ENCODE measurements around the gene ARHGDIA. TPM values are rescaled to one million over a fixed set of nuclear protein-coding genes. Genes with fewer than 3 reads are reported as not detected.
A peak's percentile ranks its signal among the peaks of the same experiment; 100 is the strongest.

Gene ARHGDIA
- total and polyA plus RNA-seq, 4 donors, result 46.6 to 319 (median 238) TPM

GRCh38 chr17:81913394-81914102 is 42.4 kb upstream of the ARHGDIA start:
- Histone ChIP-seq H3K36me3 (ENCODE audit: control insufficient read depth, insufficient read depth, low read length) (peaks cover 53% of the 10 kb centered on the region), H3K4me3 (ENCODE audit: low read depth, low read length) (no peak overlapping the region), H3K9me3 (ENCODE audit: control insufficient read depth, insufficient read depth, low read length) (no peaks in the 10 kb centered on the region), H3K27ac (ENCODE audit: low read depth, low read length) (no peak overlapping the region), H3K27me3 (ENCODE audit: control insufficient read depth, insufficient read depth, low read length) (no peaks in the 10 kb centered on the region), H3K4me1 (ENCODE audit: control insufficient read depth, insufficient read depth, low read length) (peaks cover 38% of the 10 kb centered on the region)
- DNase-seq (ENCODE audit: low read depth in 4 of 6, low spot score in 6 of 6), result no peak
- 96% methylated on average over 31 of the region's 31 CpGs for WGBS (ENCODE audit: insufficient coverage)

- peaks cover 62% of the 10 kb centered on the region for H3K36me3 ChIP-seq (ENCODE audit: control insufficient read depth, insufficient read depth, low read length)
Observed at GRCh38 chr17:81912441-81913309, 41.5 kb upstream of the ARHGDIA start.

GRCh38 chr17:81911969-81912368 is 40.8 kb upstream of the ARHGDIA start:
- WGBS (ENCODE audit: insufficient coverage), result 89% methylated on average over 16 of the region's 19 CpGs
- Histone ChIP-seq H3K27ac (ENCODE audit: low read depth, low read length) (peak overlapping the region; percentile 42), H3K9me3 (ENCODE audit: control insufficient read depth, insufficient read depth, low read length) (no peaks in the 10 kb centered on the region), H3K27me3 (ENCODE audit: control insufficient read depth, insufficient read depth, low read length) (no peaks in the 10 kb centered on the region), H3K4me1 (ENCODE audit: control insufficient read depth, insufficient read depth, low read length) (peaks cover 29% of the 10 kb centered on the region), H3K4me3 (ENCODE audit: low read depth, low read length) (no peak overlapping the region), H3K36me3 (ENCODE audit: control insufficient read depth, insufficient read depth, low read length) (peaks cover 69% of the 10 kb centered on the region)
- DNase-seq (ENCODE audit: low read depth in 4 of 6, low spot score in 6 of 6), result no peak

More at GRCh38 chr17:81912441-81913309, 41.5 kb upstream of the ARHGDIA start:
- Histone ChIP-seq H3K27ac (ENCODE audit: low read depth, low read length) (no peak overlapping the region), H3K9me3 (ENCODE audit: control insufficient read depth, insufficient read depth, low read length) (no peaks in the 10 kb centered on the region), H3K4me3 (ENCODE audit: low read depth, low read length) (no peak overlapping the region), H3K27me3 (ENCODE audit: control insufficient read depth, insufficient read depth, low read length) (no peaks in the 10 kb centered on the region), H3K4me1 (ENCODE audit: control insufficient read depth, insufficient read depth, low read length) (peaks cover 33% of the 10 kb centered on the region)
- 95% methylated on average over 25 of the region's 32 CpGs for WGBS (ENCODE audit: insufficient coverage)
- no peak for DNase-seq (ENCODE audit: low read depth in 4 of 6, low spot score in 6 of 6)

GRCh38 chr17:81911277-81911961 is 40.3 kb upstream of the ARHGDIA start, which contains the start of gene PCYT2:
Gene PCYT2, minus strand, starts transcription at chr17:81911399. Its CDS starts 44 bp downstream, at chr17:81911355.
- H3K36me3 ChIP-seq (ENCODE audit: control insufficient read depth, insufficient read depth, low read length), result peaks cover 75% of the 10 kb centered on the region
- 2% methylated on average over 42 of the region's 84 CpGs for WGBS (ENCODE audit: insufficient coverage)
- H3K4me1 ChIP-seq (ENCODE audit: control insufficient read depth, insufficient read depth, low read length), result peaks cover 24% of the 10 kb centered on the region
- H3K9me3 ChIP-seq (ENCODE audit: control insufficient read depth, insufficient read depth, low read length), result no peaks in the 10 kb centered on the region
- DNase-seq (ENCODE audit: low read depth in 4 of 6, low spot score in 6 of 6), result peak; percentile 38 to 97 (median 81)
- H3K27ac ChIP-seq (ENCODE audit: low read depth, low read length), result peak within 1 kb of the TSS; percentile 42
- no peaks in the 10 kb centered on the region for H3K27me3 ChIP-seq (ENCODE audit: control insufficient read depth, insufficient read depth, low read length)
- H3K4me3 ChIP-seq (ENCODE audit: low read depth, low read length), result peak within 1 kb of the TSS; percentile 59

GRCh38 chr17:81910840-81911276 is 39.7 kb upstream of the ARHGDIA start:
- Histone ChIP-seq H3K27ac (ENCODE audit: low read depth, low read length) (no peak overlapping the region), H3K27me3 (ENCODE audit: control insufficient read depth, insufficient read depth, low read length) (no peaks in the 10 kb centered on the region), H3K4me3 (ENCODE audit: low read depth, low read length) (peak overlapping the region; percentile 59), H3K4me1 (ENCODE audit: control insufficient read depth, insufficient read depth, low read length) (peaks cover 24% of the 10 kb centered on the region), H3K9me3 (ENCODE audit: control insufficient read depth, insufficient read depth, low read length) (no peaks in the 10 kb centered on the region), H3K36me3 (ENCODE audit: control insufficient read depth, insufficient read depth, low read length) (peaks cover 80% of the 10 kb centered on the region)
- WGBS (ENCODE audit: insufficient coverage), result 0% methylated on average over 55 of the region's 55 CpGs
- DNase-seq (ENCODE audit: low read depth in 4 of 6, low spot score in 6 of 6), result peak in 1 of 6 donors; percentile 11

GRCh38 chr17:81909966-81910839 is 39.1 kb upstream of the ARHGDIA start:
- Histone ChIP-seq H3K36me3 (ENCODE audit: control insufficient read depth, insufficient read depth, low read length) (peaks cover 80% of the 10 kb centered on the region), H3K4me1 (ENCODE audit: control insufficient read depth, insufficient read depth, low read length) (peaks cover 24% of the 10 kb centered on the region), H3K4me3 (ENCODE audit: low read depth, low read length) (peak overlapping the region; percentile 59), H3K9me3 (ENCODE audit: control insufficient read depth, insufficient read depth, low read length) (no peaks in the 10 kb centered on the region), H3K27ac (ENCODE audit: low read depth, low read length) (no peak overlapping the region), H3K27me3 (ENCODE audit: control insufficient read depth, insufficient read depth, low read length) (no peaks in the 10 kb centered on the region)
- 32% methylated on average over 21 of the region's 23 CpGs for WGBS (ENCODE audit: insufficient coverage)
- no peak for DNase-seq (ENCODE audit: low read depth in 4 of 6, low spot score in 6 of 6)

- 90% methylated on average over 12 of the region's 12 CpGs for WGBS (ENCODE audit: insufficient coverage)
- H3K9me3 ChIP-seq (ENCODE audit: control insufficient read depth, insufficient read depth, low read length), result no peaks in the 10 kb centered on the region
- DNase-seq (ENCODE audit: low read depth in 4 of 6, low spot score in 6 of 6), result no peak
- peaks cover 24% of the 10 kb centered on the region for H3K4me1 ChIP-seq (ENCODE audit: control insufficient read depth, insufficient read depth, low read length)
- no peaks in the 10 kb centered on the region for H3K27me3 ChIP-seq (ENCODE audit: control insufficient read depth, insufficient read depth, low read length)
- H3K27ac ChIP-seq (ENCODE audit: low read depth, low read length), result no peak overlapping the region
- peaks cover 80% of the 10 kb centered on the region for H3K36me3 ChIP-seq (ENCODE audit: control insufficient read depth, insufficient read depth, low read length)
- no peak overlapping the region for H3K4me3 ChIP-seq (ENCODE audit: low read depth, low read length)
Observed at GRCh38 chr17:81909231-81909630, 38.1 kb upstream of the ARHGDIA start.

GRCh38 chr17:81908793-81909192 is 37.7 kb upstream of the ARHGDIA start:
- 90% methylated on average over 8 of the region's 11 CpGs for WGBS (ENCODE audit: insufficient coverage)
- no peak for DNase-seq (ENCODE audit: low read depth in 4 of 6, low spot score in 6 of 6)
- peaks cover 24% of the 10 kb centered on the region for H3K4me1 ChIP-seq (ENCODE audit: control insufficient read depth, insufficient read depth, low read length)
- H3K4me3 ChIP-seq (ENCODE audit: low read depth, low read length), result no peak overlapping the region
- H3K9me3 ChIP-seq (ENCODE audit: control insufficient read depth, insufficient read depth, low read length), result no peaks in the 10 kb centered on the region
- no peaks in the 10 kb centered on the region for H3K27me3 ChIP-seq (ENCODE audit: control insufficient read depth, insufficient read depth, low read length)
- H3K27ac ChIP-seq (ENCODE audit: low read depth, low read length), result no peak overlapping the region
- H3K36me3 ChIP-seq (ENCODE audit: control insufficient read depth, insufficient read depth, low read length), result peaks cover 80% of the 10 kb centered on the region

Data from spinal cord (tissue), 10 donors.